Hematopoietic multipotent progenitor cell treated with erythropoietin and hydrocortisone succinate and interleukin-3 and kit ligand, for 6 days (in vitro differentiated cells): ENCODE results near the gene AVEN.
A peak's percentile ranks its signal among the peaks of the same experiment; 100 is the strongest.

Experiments used
- DNase-seq: peaks from one replicate; pipeline ENCODE4 v3.0.0-alpha.2; 2015

The AVEN gene

GRCh38 chr15:33907326-33907725 lies 131.7 kb downstream of the AVEN start:
- no peak for DNase-seq

GRCh38 chr15:33903661-33904060 lies 135.3 kb downstream of the AVEN start:
- DNase-seq, result no peak

- no peak for DNase-seq
Observed at GRCh38 chr15:33902043-33902442, 137.0 kb downstream of the AVEN start.

- DNase-seq, result no peak
Observed at GRCh38 chr15:33894193-33894592, 144.8 kb downstream of the AVEN start.

GRCh38 chr15:33888176-33888575 lies 150.8 kb downstream of the AVEN start:
- no peak for DNase-seq

DNA sequence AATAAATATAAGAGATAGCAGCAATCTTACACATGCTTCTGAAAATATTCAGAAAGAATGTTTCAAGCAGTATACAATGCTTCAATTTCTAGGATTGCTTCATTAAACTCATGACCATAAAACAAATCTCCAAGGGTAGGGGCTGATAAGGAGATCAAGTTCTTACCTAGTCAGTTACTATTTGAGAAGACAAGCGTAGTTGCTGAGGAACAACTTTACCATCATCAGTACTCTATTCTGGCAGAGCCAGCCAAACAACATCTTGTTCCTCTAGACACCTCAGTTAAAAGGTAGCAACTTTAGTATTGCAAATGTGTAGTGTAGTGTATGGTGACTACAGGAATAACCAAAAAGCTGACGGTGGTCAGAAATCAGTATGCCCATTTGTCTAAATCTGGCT lies 156.1 kb downstream of the AVEN start:
- DNase-seq, result no peak

- DNase-seq, result no peak
Observed at GRCh38 chr15:33874156-33874555, 164.8 kb downstream of the AVEN start.

DNA sequence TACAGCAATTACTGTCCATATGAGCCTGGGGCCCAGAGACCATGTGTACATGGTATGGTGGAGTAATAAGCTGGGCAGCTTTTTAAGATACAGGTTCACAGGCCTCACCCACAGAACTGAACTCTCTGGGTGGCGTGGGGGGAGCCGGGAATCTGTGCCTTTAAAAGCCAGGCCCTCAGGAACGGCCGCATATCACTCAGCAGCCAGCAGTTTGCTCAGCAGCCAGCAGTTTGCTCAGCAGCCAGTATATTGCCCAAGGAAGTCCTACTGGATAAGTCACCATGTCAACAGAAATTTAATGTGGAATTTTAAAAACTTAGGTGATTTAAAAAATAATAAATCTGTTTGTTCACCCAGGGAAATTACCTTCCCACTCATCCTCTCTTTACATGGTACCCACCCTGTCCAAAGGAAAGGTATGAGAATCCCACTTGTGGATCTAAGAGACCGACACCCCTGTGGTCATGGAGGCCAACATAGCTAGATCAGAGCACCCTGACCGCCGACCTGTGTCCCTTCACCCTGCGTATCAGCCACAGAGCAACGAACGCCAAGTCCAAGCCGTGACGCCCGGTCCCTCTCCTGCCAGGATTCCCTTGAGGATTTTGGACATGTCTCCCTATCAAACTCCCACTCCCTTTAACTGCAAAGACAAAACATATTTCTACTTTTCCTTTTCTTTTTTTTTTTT lies 166.4 kb downstream of the AVEN start:
- no peak for DNase-seq

DNA sequence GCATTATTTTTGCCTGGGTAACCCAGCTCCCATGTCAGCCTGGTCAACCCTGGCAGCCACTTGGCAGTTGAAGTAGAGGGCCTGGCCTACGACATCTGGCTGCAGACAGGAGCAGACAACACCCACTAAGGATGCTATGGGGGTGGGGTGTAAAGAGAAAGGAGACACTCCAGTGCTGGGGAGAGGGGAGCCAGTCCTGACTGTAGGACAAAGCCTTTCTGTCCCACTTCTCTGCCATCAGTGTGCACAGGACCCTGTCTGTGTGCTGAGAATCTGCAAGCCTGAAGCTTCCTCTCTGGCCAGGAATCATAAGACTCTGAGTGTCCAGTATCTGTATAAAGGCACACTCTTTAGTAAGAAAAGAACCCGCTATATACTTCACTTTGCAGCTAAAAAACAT lies 167.0 kb downstream of the AVEN start:
- peak; percentile 11 for DNase-seq

DNA sequence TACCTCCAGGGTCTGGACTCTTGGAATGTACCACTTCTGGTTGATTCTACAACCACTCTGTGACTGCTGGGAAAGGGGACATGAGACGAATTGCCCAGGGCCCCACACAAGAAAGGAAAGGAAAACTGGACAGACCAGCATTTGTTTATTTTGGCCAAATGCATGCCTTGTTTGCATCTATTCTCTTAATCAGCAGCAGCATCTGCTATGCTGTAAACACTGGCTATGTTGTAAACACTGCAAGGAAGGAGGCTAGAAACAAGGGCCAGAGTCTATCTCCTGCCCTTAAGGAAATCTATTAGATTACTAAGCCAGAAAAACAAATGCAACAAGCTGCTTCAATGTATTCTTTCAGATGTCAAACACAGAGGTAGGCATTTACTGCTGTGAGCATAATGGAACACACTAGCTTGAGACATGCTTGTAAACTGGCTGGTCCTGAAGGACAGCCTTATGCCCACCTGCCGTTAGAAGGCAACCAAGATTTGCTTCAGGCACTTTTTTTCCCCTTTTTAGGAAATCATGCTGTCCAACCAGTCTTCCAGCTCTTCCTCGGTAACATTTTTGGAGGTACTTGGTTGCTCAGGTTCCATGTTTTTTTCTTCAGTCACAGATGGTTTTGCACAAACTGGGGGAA lies 172.8 kb downstream of the AVEN start:
- DNase-seq, result no peak

- DNase-seq, result no peak
Observed at GRCh38 chr15:33865416-33865815, 173.6 kb downstream of the AVEN start.

- no peak for DNase-seq
Observed at GRCh38 chr15:33864360-33865075, 174.5 kb downstream of the AVEN start.

GRCh38 chr15:33860754-33861153 lies 178.2 kb downstream of the AVEN start:
- no peak for DNase-seq

- DNase-seq, result no peak
Observed at GRCh38 chr15:33859992-33860545, 178.9 kb downstream of the AVEN start.

DNA sequence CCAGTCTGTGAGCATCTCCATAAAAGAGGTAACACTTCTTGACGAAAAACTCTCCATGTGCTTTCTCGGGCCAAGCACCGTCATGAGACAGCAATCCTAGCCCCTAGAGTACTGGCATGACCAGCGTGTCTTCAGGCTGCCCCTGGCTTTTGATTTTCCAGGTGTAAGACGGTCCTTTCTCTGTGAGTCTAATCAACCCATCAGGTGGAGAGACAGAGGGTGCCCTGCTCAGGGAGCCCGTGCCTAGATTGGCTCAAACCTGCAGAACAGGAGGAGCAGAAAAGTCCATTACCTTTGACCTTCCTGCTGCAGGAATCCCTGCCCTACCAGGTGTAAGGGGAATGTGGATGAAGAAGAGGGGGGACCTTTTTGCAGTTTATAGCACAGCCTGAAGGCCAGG lies 180.2 kb downstream of the AVEN start:
- no peak for DNase-seq

DNA sequence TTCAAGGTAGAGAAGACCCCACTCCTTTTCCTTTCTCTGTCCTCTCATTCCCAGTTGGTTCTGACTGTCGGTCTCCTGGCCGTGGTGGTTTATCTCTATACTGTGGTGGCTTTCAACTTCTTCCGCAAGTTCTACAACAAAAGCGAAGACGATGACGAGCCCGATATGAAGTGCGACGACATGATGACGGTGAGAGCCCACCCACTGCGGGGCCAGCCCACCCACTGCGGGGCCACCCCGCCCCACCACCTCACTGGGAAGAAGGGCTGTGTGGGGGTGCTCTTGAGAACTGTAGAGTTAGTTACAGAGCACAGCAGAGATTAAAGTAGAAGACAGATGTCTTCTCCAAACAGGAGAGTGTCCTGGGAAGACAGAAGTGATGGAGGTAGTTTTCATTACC lies 181.3 kb downstream of the AVEN start:
- DNase-seq, result no peak

DNA sequence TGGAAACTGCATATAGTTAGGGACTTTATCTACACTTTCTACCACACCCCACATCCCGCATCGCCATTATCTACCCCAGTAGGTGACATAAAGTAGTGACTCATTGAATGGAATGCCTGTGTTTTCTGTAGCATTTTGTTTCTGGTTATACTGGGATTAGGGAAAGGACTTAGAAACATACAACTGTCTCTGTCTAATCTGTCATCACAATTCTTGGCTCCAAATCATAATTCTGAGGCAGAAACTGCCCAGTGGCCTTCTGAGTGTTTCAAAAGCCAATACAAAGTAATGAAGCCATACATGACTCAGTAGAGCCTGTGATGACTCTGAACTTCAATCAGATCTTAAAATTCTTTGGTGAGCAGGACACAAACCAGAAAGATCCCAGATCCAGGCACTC lies 186.4 kb downstream of the AVEN start:
- no peak for DNase-seq

GRCh38 chr15:33852094-33852493 lies 186.9 kb downstream of the AVEN start:
- no peak for DNase-seq

DNA sequence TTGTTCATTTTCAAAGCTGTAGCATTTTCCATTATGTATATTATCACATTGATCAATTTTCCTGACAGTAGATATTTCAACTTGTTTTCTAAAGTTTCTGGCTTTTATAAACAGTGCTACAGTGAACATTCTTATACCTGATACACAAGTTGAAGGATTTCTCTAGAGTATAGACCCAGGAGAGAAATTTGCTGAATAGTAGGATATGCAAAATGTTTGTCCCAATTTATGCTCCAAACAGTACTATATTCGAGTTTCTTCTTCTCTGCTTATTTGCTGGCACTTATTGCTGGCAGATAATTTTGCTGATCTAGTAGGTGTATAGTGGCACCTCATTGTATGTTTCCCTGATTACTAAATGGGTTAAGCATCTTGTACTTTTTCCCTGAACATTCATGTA lies 187.9 kb downstream of the AVEN start:
- no peak for DNase-seq

DNA sequence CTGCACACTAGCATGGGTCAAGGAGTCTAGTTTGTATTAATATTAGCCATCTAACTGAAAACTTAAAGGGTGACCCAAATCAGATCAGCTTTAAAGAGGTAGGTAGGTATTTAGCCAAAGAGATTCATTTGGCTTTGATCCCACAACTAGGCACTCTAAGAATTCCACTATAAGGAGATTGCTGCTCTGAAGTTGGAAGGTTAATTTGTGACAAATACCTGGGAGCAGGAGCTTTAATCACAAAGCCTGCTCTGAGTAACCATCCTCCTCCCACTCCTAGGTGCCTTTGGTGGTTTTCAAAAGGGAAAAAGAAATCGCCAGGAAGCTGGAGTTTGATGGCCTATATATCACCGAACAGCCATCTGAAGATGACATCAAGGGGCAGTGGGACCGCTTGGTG lies 191.0 kb downstream of the AVEN start:
- DNase-seq, result no peak

DNA sequence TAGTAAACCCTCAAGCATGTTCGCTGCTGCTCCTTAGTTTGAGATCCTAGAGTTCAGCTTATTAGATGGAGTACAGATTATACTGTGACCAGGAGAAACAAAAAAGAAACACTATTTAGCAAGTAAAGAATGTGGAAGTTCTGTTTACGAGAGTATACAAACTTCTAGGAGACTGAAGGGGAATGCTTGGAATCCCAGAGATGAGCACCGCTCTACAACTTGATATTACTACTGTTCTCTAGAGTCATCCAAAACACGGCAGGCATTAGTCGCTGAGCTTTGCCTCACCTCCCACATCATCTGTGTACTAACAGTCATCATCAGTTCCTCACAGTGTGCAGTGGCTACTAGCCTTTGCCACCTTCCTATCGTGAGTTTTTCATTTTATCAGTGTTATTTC lies 192.1 kb downstream of the AVEN start:
- no peak for DNase-seq

DNA sequence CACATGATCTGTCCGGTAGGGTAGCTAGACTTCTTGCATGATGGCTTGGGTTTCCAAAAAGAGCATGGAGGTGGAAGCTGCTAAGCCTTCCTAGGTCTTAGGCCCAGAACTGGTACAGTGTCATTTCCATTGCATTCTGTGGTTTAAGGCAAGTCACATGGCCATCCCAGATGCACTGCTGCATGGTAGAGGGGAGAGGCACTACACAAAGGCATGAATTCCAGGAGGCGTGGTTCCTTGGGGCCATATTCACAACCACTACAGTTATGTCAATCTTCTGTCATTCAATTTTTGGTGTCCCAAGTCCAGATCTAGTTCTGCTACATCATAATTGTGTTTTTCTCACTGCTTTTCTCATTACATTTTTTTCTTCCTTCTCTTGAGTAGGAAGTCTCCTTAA lies 192.9 kb downstream of the AVEN start:
- no peak for DNase-seq

DNA sequence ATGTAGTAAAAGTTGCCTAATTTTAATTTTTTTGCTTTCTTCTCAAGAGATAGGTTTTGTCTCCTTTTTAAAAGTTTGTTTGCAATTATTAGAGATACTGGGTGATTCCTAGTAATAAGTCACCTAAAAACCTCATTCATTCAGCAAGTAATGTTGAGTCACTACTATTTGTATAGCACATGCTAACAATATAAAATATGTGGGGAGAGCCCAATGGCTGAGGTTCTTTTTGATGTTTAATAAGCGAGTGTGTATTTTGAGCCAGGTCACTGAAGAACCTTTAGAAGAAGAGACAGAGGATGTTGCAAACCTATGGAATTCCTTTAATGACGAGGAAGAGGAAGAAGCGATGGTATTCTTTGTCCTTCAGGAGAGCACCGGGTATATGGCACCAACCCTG lies 194.4 kb downstream of the AVEN start:
- DNase-seq, result no peak

DNA sequence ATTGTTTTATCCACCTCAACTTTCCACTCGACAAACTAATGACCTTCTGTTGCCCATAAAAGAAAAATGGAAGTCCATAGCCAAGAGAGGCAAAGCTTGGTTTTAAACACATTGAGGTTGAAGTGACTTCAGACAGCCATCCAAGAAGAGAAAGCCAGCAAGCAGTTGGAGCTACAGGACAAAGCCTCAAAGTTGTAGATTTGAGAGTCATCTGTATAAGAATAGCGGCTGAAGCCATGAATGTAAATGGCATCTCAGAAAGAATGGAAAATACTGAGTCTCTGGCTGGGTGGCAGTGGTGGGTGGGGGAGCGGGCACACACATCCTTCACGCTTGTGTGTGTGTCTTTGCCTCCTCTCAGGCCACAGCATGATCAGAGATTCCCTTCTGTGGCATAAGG lies 194.8 kb downstream of the AVEN start:
- DNase-seq, result no peak
